Neural progenitor cell (in vitro differentiated cells): ENCODE results near the gene NSFL1C. TPM values are rescaled to one million over a fixed set of nuclear protein-coding genes. Genes with fewer than 3 reads are reported as not detected.

Experiments used
- DNase-seq: peaks from one replicate; pipeline ENCODE4 v3.0.0-alpha.2; 2016; ENCODE audit warnings: low spot score
- H2AFZ ChIP-seq: fragments of 200-600 bp; sonication (generic); replicated peaks from 2 replicates; pipeline ENCODE4 v1.6.1; 2016; ENCODE audit warnings: antibody characterized with exemption
- H3F3A ChIP-seq: fragments of 200-600 bp; sonication (generic); 2 replicates; pipeline ENCODE4 v1.6.1; 2016; ENCODE audit warnings: antibody characterized with exemption, low read depth
- H3K27ac ChIP-seq: fragments of 200-600 bp; sonication (generic); 2 replicates; pipeline ENCODE4 v1.5.1; 2016; ENCODE audit warnings: mild to moderate bottlenecking
- H3K27me3 ChIP-seq: fragments of 200-600 bp; sonication (generic); 2 replicates; pipeline ENCODE4 v1.6.1; 2016; ENCODE audit warnings: mild to moderate bottlenecking, moderate library complexity
- H3K36me3 ChIP-seq: fragments of 200-600 bp; sonication (generic); 2 replicates; pipeline ENCODE4 v1.5.1; 2016
- H3K4me1 ChIP-seq: fragments of 200-600 bp; sonication (generic); 2 replicates; pipeline ENCODE4 v1.6.1; 2016; ENCODE audit warnings: mixed run types
- H3K4me2 ChIP-seq: fragments of 200-600 bp; sonication (generic); 2 replicates; pipeline ENCODE4 v1.6.1; 2016
- H3K4me3 ChIP-seq: fragments of 200-600 bp; sonication (generic); 2 replicates; pipeline ENCODE4 v1.5.1; 2016
- H3K79me2 ChIP-seq: fragments of 200-600 bp; sonication (generic); 2 replicates; pipeline ENCODE4 v1.6.1; 2016; ENCODE audit warnings: low read depth
- H3K9ac ChIP-seq: fragments of 200-600 bp; sonication (generic); 2 replicates; pipeline ENCODE4 v1.6.1; 2016
- H3K9me3 ChIP-seq: fragments of 200-600 bp; sonication (generic); 2 replicates; pipeline ENCODE4 v1.5.1; 2016; ENCODE audit warnings: low read depth
- H4K20me1 ChIP-seq: fragments of 200-600 bp; sonication (generic); 2 replicates; pipeline ENCODE4 v1.6.1; 2016; ENCODE audit warnings: low read depth
- H3K27ac Mint-ChIP-seq: 3 replicates; pipeline ENCODE4 v1.8.0; 2021; ENCODE audit warnings: mixed read lengths
- H3K27me3 Mint-ChIP-seq: 2 replicates; pipeline ENCODE4 v1.8.0; 2022; ENCODE audit warnings: low read depth, mild to moderate bottlenecking, inconsistent platforms, moderate library complexity, mixed read lengths; ENCODE audit not compliant: insufficient read depth
- H3K36me3 Mint-ChIP-seq: 3 replicates; pipeline ENCODE4 v1.8.0; 2021; ENCODE audit warnings: mixed read lengths
- H3K4me1 Mint-ChIP-seq: 3 replicates; pipeline ENCODE4 v1.8.0; 2021; ENCODE audit warnings: mixed read lengths
- H3K4me3 Mint-ChIP-seq: 3 replicates; pipeline ENCODE4 v1.8.0; 2021; ENCODE audit warnings: mild to moderate bottlenecking, moderate library complexity, mixed read lengths
- H3K9me3 Mint-ChIP-seq: 3 replicates; pipeline ENCODE4 v1.8.0; 2020; ENCODE audit warnings: mixed read lengths
- CTCF ChIP-seq: fragments of 200-600 bp; sonication (generic); IDR thresholded peaks from 2 replicates; pipeline ENCODE4 v1.5.1; 2017; ENCODE audit warnings: antibody characterized with exemption, mild to moderate bottlenecking
- EZH2 ChIP-seq: fragments of 200-600 bp; sonication (generic); IDR thresholded peaks from 2 replicates; pipeline ENCODE4 v1.6.1; 2017; ENCODE audit warnings: antibody characterized with exemption, mild to moderate bottlenecking, moderate library complexity
- EZH2phosphoT487 ChIP-seq: fragments of 200-600 bp; sonication (generic); IDR thresholded peaks from 2 replicates; pipeline ENCODE4 v1.6.1; 2017; ENCODE audit warnings: antibody characterized with exemption
- total RNA-seq: library from RNA; depleted of rRNA; stranded (reverse); fragments of >200 nt; gene quantifications from 2 replicates; pipeline ENCODE4 v1.2.3, GENCODE V29; 2015; ENCODE audit warnings: low replicate concordance

NSFL1C gene
- total RNA-seq, 1 donor from 2014 or later, result 30.5 TPM

DNA sequence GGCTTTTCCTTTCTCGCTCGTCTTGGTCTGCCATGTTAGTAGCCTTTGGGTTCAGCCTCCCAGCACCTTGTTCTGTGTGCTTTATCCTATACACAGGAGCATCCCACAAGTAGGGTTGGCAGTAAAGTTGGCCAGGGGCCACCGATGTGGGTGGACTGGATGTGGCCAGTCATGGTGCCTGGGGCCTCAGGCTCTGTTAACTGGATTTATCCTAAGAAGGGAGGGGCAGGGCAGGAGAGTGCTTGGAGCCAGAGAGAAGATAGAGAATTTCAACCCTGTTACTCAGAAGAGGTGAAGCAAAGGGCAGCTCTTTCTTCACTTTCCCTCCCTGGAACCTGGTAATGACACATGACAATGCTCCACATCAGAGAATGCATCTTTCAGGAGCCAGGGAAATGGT is 38.7 kb upstream of the NSFL1C start:
- H3K4me3 ChIP-seq, result no peak overlapping the region
- no peak overlapping the region for H3K27ac Mint-ChIP-seq
- H3K79me2 ChIP-seq, result no peaks in the 10 kb centered on the region
- no peaks in the 10 kb centered on the region for H3K9me3 ChIP-seq
- peaks cover 9% of the 10 kb centered on the region for H3K9me3 Mint-ChIP-seq
- H2AFZ ChIP-seq, result no peak overlapping the region
- TF ChIP-seq EZH2phosphoT487, result no peak
- H3K9ac ChIP-seq, result no peak overlapping the region
- H3K27me3 Mint-ChIP-seq, result no peaks in the 10 kb centered on the region
- H3F3A ChIP-seq, result no peaks in the 10 kb centered on the region
- no peaks in the 10 kb centered on the region for H4K20me1 ChIP-seq
- H3K4me2 ChIP-seq, result no peak overlapping the region
- H3K4me3 Mint-ChIP-seq, result no peak overlapping the region
- no peaks in the 10 kb centered on the region for H3K36me3 Mint-ChIP-seq
- no peak overlapping the region for H3K27ac ChIP-seq
- no peak for DNase-seq
- H3K36me3 ChIP-seq, result no peaks in the 10 kb centered on the region
- no peaks in the 10 kb centered on the region for H3K4me1 Mint-ChIP-seq
- H3K27me3 ChIP-seq, result no peaks in the 10 kb centered on the region
- peaks cover 3% of the 10 kb centered on the region for H3K4me1 ChIP-seq

DNA sequence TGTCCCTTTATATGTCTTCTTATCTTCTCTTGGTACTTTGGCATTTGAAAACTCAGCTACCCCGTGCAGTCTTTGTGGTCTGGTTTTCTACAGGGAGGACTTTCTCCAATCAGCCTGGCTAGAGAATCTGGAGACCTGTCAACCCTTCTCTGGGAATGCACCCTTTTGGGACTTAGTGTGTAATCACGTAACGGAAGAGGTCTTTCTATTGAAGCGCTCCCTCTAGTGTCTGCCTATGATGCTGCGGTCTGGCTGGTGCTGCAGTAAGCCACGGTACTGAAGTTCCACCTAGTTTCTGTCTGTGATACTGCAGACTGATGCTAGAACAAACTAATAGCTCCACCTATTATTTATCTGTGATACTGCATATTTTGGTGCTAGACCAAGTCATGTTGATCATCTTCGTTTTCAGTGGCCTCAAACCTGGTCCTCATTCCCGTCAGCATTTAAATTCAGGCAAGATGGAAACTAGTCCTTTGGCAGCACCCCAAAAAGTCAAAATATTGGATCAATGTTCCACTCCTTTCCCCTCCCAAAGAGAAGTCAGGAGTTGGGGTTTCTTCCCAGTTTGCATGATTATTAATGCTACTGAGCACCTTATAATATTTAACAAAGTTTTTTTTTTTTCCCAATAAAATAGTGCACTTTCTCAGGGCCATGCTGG is 37.0 kb upstream of the NSFL1C start:
- DNase-seq, result peak; percentile 88
- H3K4me1 ChIP-seq, result peaks cover 3% of the 10 kb centered on the region
- H4K20me1 ChIP-seq, result no peaks in the 10 kb centered on the region
- no peak overlapping the region for H2AFZ ChIP-seq
- H3K27ac Mint-ChIP-seq, result no peak overlapping the region
- H3K36me3 ChIP-seq, result no peaks in the 10 kb centered on the region
- no peaks in the 10 kb centered on the region for H3K79me2 ChIP-seq
- H3K27ac ChIP-seq, result no peak overlapping the region
- no peaks in the 10 kb centered on the region for H3K9me3 ChIP-seq
- H3K27me3 ChIP-seq, result no peaks in the 10 kb centered on the region
- H3K9ac ChIP-seq, result no peak overlapping the region
- no peak overlapping the region for H3K4me2 ChIP-seq
- no peaks in the 10 kb centered on the region for H3F3A ChIP-seq
- H3K9me3 Mint-ChIP-seq, result peaks cover 9% of the 10 kb centered on the region
- H3K4me3 Mint-ChIP-seq, result no peak overlapping the region
- H3K4me3 ChIP-seq, result no peak overlapping the region
- peak; percentile 91 for TF ChIP-seq CTCF
- no peak for TF ChIP-seq EZH2phosphoT487
- H3K4me1 Mint-ChIP-seq, result no peaks in the 10 kb centered on the region
- no peaks in the 10 kb centered on the region for H3K27me3 Mint-ChIP-seq
- no peaks in the 10 kb centered on the region for H3K36me3 Mint-ChIP-seq

GRCh38 chr20:1500496-1500895 is 33.8 kb upstream of the NSFL1C start:
- Histone ChIP-seq H3F3A (no peaks in the 10 kb centered on the region), H2AFZ (no peak overlapping the region), H3K4me1 (no peaks in the 10 kb centered on the region), H3K79me2 (no peaks in the 10 kb centered on the region), H4K20me1 (no peaks in the 10 kb centered on the region), H3K9ac (no peak overlapping the region), H3K9me3 (no peaks in the 10 kb centered on the region), H3K27me3 (no peaks in the 10 kb centered on the region), H3K27ac (no peak overlapping the region), H3K36me3 (no peaks in the 10 kb centered on the region), H3K4me2 (no peak overlapping the region), H3K4me3 (no peak overlapping the region)
- H3K4me1 Mint-ChIP-seq, result no peaks in the 10 kb centered on the region
- H3K27ac Mint-ChIP-seq, result no peak overlapping the region
- H3K9me3 Mint-ChIP-seq, result peaks cover 9% of the 10 kb centered on the region
- no peaks in the 10 kb centered on the region for H3K36me3 Mint-ChIP-seq
- no peak for TF ChIP-seq EZH2
- TF ChIP-seq EZH2phosphoT487, result no peak
- TF ChIP-seq CTCF, result no peak
- DNase-seq, result no peak
- no peaks in the 10 kb centered on the region for H3K27me3 Mint-ChIP-seq
- no peak overlapping the region for H3K4me3 Mint-ChIP-seq

DNA sequence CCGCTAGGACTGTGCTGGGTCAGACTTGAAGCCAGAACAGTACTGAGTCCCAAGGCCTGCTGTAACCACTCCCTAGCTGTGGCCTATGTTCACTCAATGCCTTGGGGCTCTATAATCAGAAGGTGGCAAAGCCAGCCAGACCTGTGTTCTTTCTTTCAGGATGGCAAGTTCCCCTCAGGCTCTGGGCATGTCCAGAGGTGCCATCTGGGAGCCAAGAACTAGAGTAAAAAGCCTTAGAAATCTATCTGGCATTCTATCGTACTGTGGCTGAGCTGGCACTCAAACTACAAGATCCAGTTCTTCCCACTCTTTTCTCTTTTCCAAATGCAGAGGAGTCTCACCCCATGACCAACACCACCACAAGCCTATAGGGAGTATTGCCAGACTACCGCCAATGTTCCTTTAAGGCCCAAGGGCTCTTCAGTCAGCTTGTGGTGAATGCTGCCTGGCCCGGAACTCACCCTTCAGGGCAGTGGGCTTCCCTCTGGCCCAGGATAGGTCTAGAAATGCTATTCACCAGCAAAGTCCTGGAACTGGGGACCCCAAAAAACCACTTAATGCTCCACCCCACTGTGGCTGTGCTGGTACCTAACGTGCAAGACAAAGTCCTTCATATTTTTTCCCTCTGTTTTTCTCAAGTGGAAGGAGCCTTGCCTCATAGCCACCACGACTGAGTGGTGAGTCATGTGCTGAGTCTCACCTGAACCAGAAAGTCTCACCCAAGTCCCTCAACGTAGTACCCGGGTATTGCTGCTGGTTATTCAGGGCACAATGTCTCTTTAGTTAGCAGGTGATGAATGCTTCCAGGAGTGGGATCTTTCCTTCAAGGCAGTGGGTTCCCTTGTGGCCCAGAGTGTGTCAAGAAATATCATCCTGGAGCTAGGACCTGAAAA is 33.1 kb upstream of the NSFL1C start:
- no peak overlapping the region for H2AFZ ChIP-seq

More for the DNA sequence above, 33.1 kb upstream of the NSFL1C start:
- H3K36me3 Mint-ChIP-seq, result no peaks in the 10 kb centered on the region
- no peaks in the 10 kb centered on the region for H3K79me2 ChIP-seq
- H4K20me1 ChIP-seq, result no peaks in the 10 kb centered on the region
- no peaks in the 10 kb centered on the region for H3K27me3 Mint-ChIP-seq
- H3K36me3 ChIP-seq, result no peaks in the 10 kb centered on the region
- no peak overlapping the region for H3K4me2 ChIP-seq
- no peak overlapping the region for H3K9ac ChIP-seq
- H3K9me3 Mint-ChIP-seq, result peaks cover 9% of the 10 kb centered on the region
- H3K9me3 ChIP-seq, result no peaks in the 10 kb centered on the region
- no peaks in the 10 kb centered on the region for H3K4me1 Mint-ChIP-seq
- H3F3A ChIP-seq, result no peaks in the 10 kb centered on the region
- no peak overlapping the region for H3K27ac ChIP-seq
- TF ChIP-seq EZH2, result no peak
- no peak for TF ChIP-seq CTCF
- TF ChIP-seq EZH2phosphoT487, result no peak
- no peaks in the 10 kb centered on the region for H3K27me3 ChIP-seq
- H3K4me3 ChIP-seq, result no peak overlapping the region
- no peak for DNase-seq
- H3K27ac Mint-ChIP-seq, result no peak overlapping the region
- H3K4me1 ChIP-seq, result no peaks in the 10 kb centered on the region
- H3K4me3 Mint-ChIP-seq, result no peak overlapping the region
